Central memory CD8-positive, alpha-beta T cell (primary cell): ENCODE data around the gene DHCR7.

Experiments
- ATAC-seq: fragments of 150-1000 bp; cut with Tn5 transposase; replicated peaks from 2 replicates; pipeline ENCODE4 v1.10.0; 2022; ENCODE audit warnings: mild to moderate bottlenecking, moderate FRiP score, moderate number of reproducible peaks; ENCODE audit not compliant: poor library complexity, severe bottlenecking; ENCODE audit errors: extremely low read depth
- DNase-seq, 2 donors: peaks; one replicate each; pipeline ENCODE4 v3.0.0; 2021; ENCODE audit warnings: low spot score in 2 of 2
- H3K27ac Mint-ChIP-seq: one replicate; pipeline ENCODE4 v1.8.0; 2022; ENCODE audit warnings: low read depth, mild to moderate bottlenecking, moderate library complexity, mixed read lengths
- H3K27me3 Mint-ChIP-seq: one replicate; pipeline ENCODE4 v1.8.0; 2022; ENCODE audit warnings: mixed read lengths
- H3K36me3 Mint-ChIP-seq: one replicate; pipeline ENCODE4 v1.8.0; 2022; ENCODE audit warnings: mild to moderate bottlenecking, moderate library complexity, mixed read lengths; ENCODE audit not compliant: insufficient read depth
- H3K4me1 Mint-ChIP-seq: one replicate; pipeline ENCODE4 v1.8.0; 2022; ENCODE audit warnings: mixed read lengths
- H3K4me3 Mint-ChIP-seq: one replicate; pipeline ENCODE4 v1.8.0; 2022; ENCODE audit warnings: mild to moderate bottlenecking, moderate library complexity, mixed read lengths
- H3K9me3 Mint-ChIP-seq: one replicate; pipeline ENCODE4 v1.8.0; 2022; ENCODE audit warnings: mixed read lengths

DHCR7 gene

GRCh38 chr11:71437879-71438278, 10.3 kb downstream of the DHCR7 start:
- no peak for ATAC-seq
- Mint-ChIP-seq H3K4me1 (peaks cover 4% of the 10 kb centered on the region), H3K9me3 (no peaks in the 10 kb centered on the region), H3K36me3 (peaks cover 8% of the 10 kb centered on the region), H3K27ac (no peak overlapping the region), H3K4me3 (no peak overlapping the region), H3K27me3 (no peaks in the 10 kb centered on the region)
- no peak for DNase-seq

- Mint-ChIP-seq H3K4me1 (peaks cover 4% of the 10 kb centered on the region), H3K36me3 (peaks cover 8% of the 10 kb centered on the region), H3K27me3 (no peaks in the 10 kb centered on the region), H3K9me3 (no peaks in the 10 kb centered on the region), H3K4me3 (no peak overlapping the region), H3K27ac (no peak overlapping the region)
- DNase-seq (no peak), ATAC-seq (no peak)
These were observed 10.8 kb downstream of the DHCR7 start for GRCh38 chr11:71437399-71437798.

GRCh38 chr11:71436861-71437260, 11.3 kb downstream of the DHCR7 start:
- no peak for ATAC-seq
- Mint-ChIP-seq H3K27me3 (no peaks in the 10 kb centered on the region), H3K9me3 (no peaks in the 10 kb centered on the region), H3K27ac (no peak overlapping the region), H3K4me3 (no peak overlapping the region), H3K4me1 (peaks cover 4% of the 10 kb centered on the region), H3K36me3 (peaks cover 8% of the 10 kb centered on the region)
- DNase-seq: no peak

GRCh38 chr11:71435278-71435951, 12.8 kb downstream of the DHCR7 start:
- no peak for DNase-seq
- Mint-ChIP-seq H3K9me3 (no peaks in the 10 kb centered on the region), H3K27ac (peak overlapping the region; percentile 84), H3K27me3 (no peaks in the 10 kb centered on the region), H3K4me3 (no peak overlapping the region), H3K36me3 (peaks cover 8% of the 10 kb centered on the region), H3K4me1 (peaks cover 4% of the 10 kb centered on the region)
- no peak for ATAC-seq

GRCh38 chr11:71434576-71435130, 13.5 kb downstream of the DHCR7 start:
- no peaks in the 10 kb centered on the region for H3K27me3 Mint-ChIP-seq
- ATAC-seq (no peak), DNase-seq (no peak)
- H3K4me1 Mint-ChIP-seq: peaks cover 4% of the 10 kb centered on the region
- peaks cover 4% of the 10 kb centered on the region for H3K36me3 Mint-ChIP-seq
- H3K27ac Mint-ChIP-seq: peak overlapping the region; percentile 84
- no peak overlapping the region for H3K4me3 Mint-ChIP-seq
- H3K9me3 Mint-ChIP-seq: no peaks in the 10 kb centered on the region

- ATAC-seq: no peak
- Mint-ChIP-seq H3K4me3 (no peak overlapping the region), H3K4me1 (peaks cover 4% of the 10 kb centered on the region), H3K9me3 (no peaks in the 10 kb centered on the region), H3K36me3 (peaks cover 3% of the 10 kb centered on the region), H3K27ac (no peak overlapping the region), H3K27me3 (no peaks in the 10 kb centered on the region)
- DNase-seq: no peak
These were observed 14.3 kb downstream of the DHCR7 start for GRCh38 chr11:71433648-71434450.

GRCh38 chr11:71432761-71433647, 15.2 kb downstream of the DHCR7 start:
- Mint-ChIP-seq H3K27me3 (no peaks in the 10 kb centered on the region), H3K27ac (no peak overlapping the region), H3K4me1 (peaks cover 4% of the 10 kb centered on the region), H3K4me3 (no peak overlapping the region), H3K9me3 (no peaks in the 10 kb centered on the region), H3K36me3 (peaks cover 3% of the 10 kb centered on the region)
- DNase-seq (no peak), ATAC-seq (no peak)

GRCh38 chr11:71431271-71431670, 16.9 kb downstream of the DHCR7 start:
- Mint-ChIP-seq H3K27ac (no peak overlapping the region), H3K4me1 (peaks cover 4% of the 10 kb centered on the region), H3K27me3 (no peaks in the 10 kb centered on the region), H3K36me3 (peaks cover 3% of the 10 kb centered on the region), H3K4me3 (no peak overlapping the region), H3K9me3 (no peaks in the 10 kb centered on the region)
- DNase-seq: no peak
- no peak for ATAC-seq

GRCh38 chr11:71430166-71430565, 18.0 kb downstream of the DHCR7 start:
- ATAC-seq: no peak
- Mint-ChIP-seq H3K27ac (no peak overlapping the region), H3K9me3 (no peaks in the 10 kb centered on the region), H3K4me1 (peaks cover 4% of the 10 kb centered on the region), H3K4me3 (no peak overlapping the region), H3K27me3 (no peaks in the 10 kb centered on the region), H3K36me3 (no peaks in the 10 kb centered on the region)
- no peak for DNase-seq

- Mint-ChIP-seq H3K4me3 (no peak overlapping the region), H3K4me1 (peaks cover 4% of the 10 kb centered on the region), H3K27ac (no peak overlapping the region), H3K36me3 (no peaks in the 10 kb centered on the region), H3K27me3 (no peaks in the 10 kb centered on the region), H3K9me3 (no peaks in the 10 kb centered on the region)
- ATAC-seq (no peak), DNase-seq (no peak)
These were observed 18.5 kb downstream of the DHCR7 start for GRCh38 chr11:71429701-71430100.

GRCh38 chr11:71428861-71429435, 19.2 kb downstream of the DHCR7 start:
- Mint-ChIP-seq H3K27ac (no peak overlapping the region), H3K36me3 (no peaks in the 10 kb centered on the region), H3K4me3 (no peak overlapping the region), H3K27me3 (no peaks in the 10 kb centered on the region), H3K9me3 (no peaks in the 10 kb centered on the region), H3K4me1 (no peaks in the 10 kb centered on the region)
- DNase-seq (no peak), ATAC-seq (no peak)

- no peak for ATAC-seq
- no peak for DNase-seq
- Mint-ChIP-seq H3K27me3 (no peaks in the 10 kb centered on the region), H3K4me3 (no peak overlapping the region), H3K27ac (no peak overlapping the region), H3K9me3 (no peaks in the 10 kb centered on the region), H3K4me1 (no peaks in the 10 kb centered on the region), H3K36me3 (no peaks in the 10 kb centered on the region)
These were observed 21.8 kb downstream of the DHCR7 start for GRCh38 chr11:71426413-71426812.
